ENCODE data around the gene KIAA1210.
"Not testable (repeated sequence)": the region's sequence is repeated elsewhere in the genome, so short reads cannot be mapped to it uniquely, and the experiment has no call there.

The KIAA1210 gene

DNA sequence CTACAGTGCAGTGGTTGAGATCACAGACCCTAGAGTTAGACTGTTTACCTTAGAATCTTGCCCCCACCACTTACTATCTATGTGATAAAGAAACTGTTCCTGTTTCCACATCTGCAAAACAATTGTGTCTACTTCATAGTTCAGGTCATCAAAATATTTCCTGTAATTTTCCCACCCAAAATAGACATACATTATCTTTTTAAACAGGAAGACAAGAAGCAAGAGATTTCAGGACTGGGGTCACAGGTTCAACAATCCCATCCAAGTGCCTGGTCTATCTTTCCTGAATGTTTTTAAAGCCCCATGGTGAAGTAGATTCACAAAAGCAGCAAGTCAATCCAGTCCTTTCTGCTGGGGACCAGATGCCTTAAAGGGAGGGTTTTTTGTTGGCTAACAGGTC is 96.6 kb downstream of the KIAA1210 start:
- DNase-seq: no peak

DNA sequence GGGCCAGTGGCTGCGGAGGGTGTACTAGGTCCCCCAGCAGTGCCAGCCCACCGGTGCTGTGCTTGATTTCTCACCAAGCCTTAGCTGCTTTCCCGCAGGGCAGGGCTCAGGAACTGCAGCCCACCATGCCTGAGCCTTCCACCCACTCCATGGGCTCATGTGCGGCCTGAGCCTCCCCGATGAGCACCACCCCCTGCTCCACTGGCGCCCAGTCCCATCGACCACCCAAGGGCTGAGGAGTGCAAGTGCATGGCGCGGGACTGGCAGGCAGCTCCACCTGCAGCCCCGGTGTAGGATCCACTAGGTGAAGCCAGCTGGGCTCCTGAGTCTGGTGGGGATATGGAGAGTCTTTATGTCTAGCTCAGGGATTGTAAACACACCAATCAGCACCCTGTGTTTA is 98.0 kb downstream of the KIAA1210 start:
- not testable (repeated sequence) for DNase-seq

DNA sequence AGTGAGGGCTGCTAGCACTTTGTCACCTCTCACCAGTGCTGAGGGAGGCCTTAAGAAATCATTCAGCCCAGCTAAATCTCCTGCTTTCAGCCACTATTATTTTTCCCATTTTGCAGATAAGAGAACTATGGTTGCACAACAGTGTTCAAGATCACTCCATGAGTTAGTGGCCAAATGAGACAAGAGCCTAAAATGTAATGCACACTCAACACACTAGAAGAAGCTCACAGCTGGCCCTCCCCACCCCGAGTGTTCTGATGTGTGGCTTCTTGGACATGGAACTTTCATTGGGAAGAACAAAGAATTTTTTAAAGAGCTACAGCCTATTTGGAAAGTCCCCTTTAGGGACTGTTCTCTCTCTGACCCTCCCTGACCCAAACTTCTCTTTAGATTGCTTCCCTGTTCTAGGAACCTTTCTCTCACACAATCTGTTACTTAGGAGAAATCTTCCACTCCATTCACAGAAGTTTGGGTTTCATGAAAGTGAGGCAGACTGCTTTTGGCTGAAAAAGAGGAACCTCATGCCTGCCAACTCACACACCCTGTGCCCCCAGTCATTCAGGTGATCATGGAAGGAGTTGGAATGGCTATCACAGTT is 98.8 kb downstream of the KIAA1210 start:
- DNase-seq: no peak
